DOHH2 (cell line): ENCODE measurements around the gene RAB3C.

ENCODE experiments used
- H3F3A ChIP-seq: fragments of 200-600 bp; sonication (generic), shearing (Covaris generic); 2 replicates; pipeline ENCODE4 v1.6.0; 2016; ENCODE audit warnings: antibody characterized with exemption, mild to moderate bottlenecking; ENCODE audit not compliant: control insufficient read depth, insufficient read depth
- H3K27ac ChIP-seq: fragments of 200-600 bp; sonication (generic); 2 replicates; pipeline ENCODE4 v1.5.1; 2014; ENCODE audit warnings: low read depth, mild to moderate bottlenecking, low read length, moderate library complexity
- H3K27me3 ChIP-seq: fragments of 200-600 bp; sonication (generic); 2 replicates; pipeline ENCODE4 v1.6.1; 2014; ENCODE audit warnings: mild to moderate bottlenecking, low read length, mixed read lengths; ENCODE audit not compliant: control insufficient read depth
- H3K36me3 ChIP-seq: fragments of 200-600 bp; sonication (generic); 2 replicates; pipeline ENCODE4 v1.6.1; 2014; ENCODE audit warnings: mild to moderate bottlenecking, low read length, moderate library complexity, mixed read lengths; ENCODE audit not compliant: control insufficient read depth
- H3K4me1 ChIP-seq: fragments of 200-600 bp; sonication (generic); 2 replicates; pipeline ENCODE4 v1.6.1; 2014; ENCODE audit warnings: mild to moderate bottlenecking, low read length, mixed read lengths; ENCODE audit not compliant: control insufficient read depth
- H3K4me2 ChIP-seq: fragments of 200-600 bp; sonication (generic); 2 replicates; pipeline ENCODE4 v1.6.0; 2014; ENCODE audit warnings: mild to moderate bottlenecking, low read length, moderate library complexity
- H3K4me3 ChIP-seq: fragments of 200-600 bp; sonication (generic); 2 replicates; pipeline ENCODE4 v1.5.1; 2014; ENCODE audit warnings: mild to moderate bottlenecking, low read length, mixed read lengths
- H3K79me2 ChIP-seq: fragments of 200-600 bp; sonication (generic); 2 replicates; pipeline ENCODE4 v1.6.1; 2014; ENCODE audit warnings: mild to moderate bottlenecking, low read length, mixed read lengths; ENCODE audit not compliant: control insufficient read depth
- H3K9me2 ChIP-seq: fragments of 200-600 bp; sonication (generic); replicated peaks from 2 replicates; pipeline ENCODE4 v1.6.1; 2014; ENCODE audit warnings: mild to moderate bottlenecking, low read length, mixed read lengths; ENCODE audit not compliant: control insufficient read depth
- H3K9me3 ChIP-seq: fragments of 200-600 bp; sonication (generic); 2 replicates; pipeline ENCODE4 v1.6.1; 2014; ENCODE audit warnings: antibody characterized with exemption, low read length, mixed read lengths; ENCODE audit not compliant: control insufficient read depth, insufficient read depth
- H4K20me1 ChIP-seq: fragments of 200-600 bp; sonication (generic); 2 replicates; pipeline ENCODE4 v1.6.0; 2014; ENCODE audit warnings: low read depth, mild to moderate bottlenecking, antibody characterized with exemption, low read length, moderate library complexity; ENCODE audit not compliant: control insufficient read depth, insufficient read depth
- EZH2phosphoT487 ChIP-seq: fragments of 200-600 bp; sonication (generic); IDR thresholded peaks from 2 replicates; pipeline ENCODE4 v1.6.1; 2017; ENCODE audit warnings: borderline replicate concordance, mild to moderate bottlenecking, antibody characterized with exemption, low read length, moderate library complexity, mixed read lengths
- TF ChIP-seq, protein P1 (sequence below): fragments of 200-600 bp; sonication (generic); IDR thresholded peaks from one replicate; pipeline ENCODE4 v1.5.1; 2014; ENCODE audit warnings: antibody characterized with exemption, mild to moderate bottlenecking, low read depth, low read length; ENCODE audit not compliant: poor library complexity, severe bottlenecking

The RAB3C gene

DNA sequence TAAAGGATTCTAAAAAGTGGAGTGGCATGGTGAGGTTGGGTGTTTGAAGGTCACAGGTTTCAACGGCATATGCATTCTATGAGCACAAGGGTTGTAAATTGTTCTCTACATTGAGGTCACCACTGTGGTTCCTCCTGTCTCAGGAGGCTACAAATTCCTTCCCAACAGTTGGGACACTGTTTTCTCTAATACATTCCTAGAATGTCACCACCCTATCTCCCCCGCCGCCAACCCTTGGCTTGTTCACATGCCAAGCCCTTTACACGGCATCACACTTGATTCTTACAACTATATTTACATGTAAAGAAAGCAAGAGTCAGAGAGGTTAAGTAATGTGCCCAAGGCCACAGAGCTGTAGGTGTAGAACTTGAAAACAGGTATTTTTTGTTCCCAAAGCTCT lies 315.1 kb downstream of the RAB3C start:
- H3K4me3 ChIP-seq = no peak overlapping the region
- H3K27ac ChIP-seq = no peak overlapping the region
- TF ChIP-seq, protein P1, sequence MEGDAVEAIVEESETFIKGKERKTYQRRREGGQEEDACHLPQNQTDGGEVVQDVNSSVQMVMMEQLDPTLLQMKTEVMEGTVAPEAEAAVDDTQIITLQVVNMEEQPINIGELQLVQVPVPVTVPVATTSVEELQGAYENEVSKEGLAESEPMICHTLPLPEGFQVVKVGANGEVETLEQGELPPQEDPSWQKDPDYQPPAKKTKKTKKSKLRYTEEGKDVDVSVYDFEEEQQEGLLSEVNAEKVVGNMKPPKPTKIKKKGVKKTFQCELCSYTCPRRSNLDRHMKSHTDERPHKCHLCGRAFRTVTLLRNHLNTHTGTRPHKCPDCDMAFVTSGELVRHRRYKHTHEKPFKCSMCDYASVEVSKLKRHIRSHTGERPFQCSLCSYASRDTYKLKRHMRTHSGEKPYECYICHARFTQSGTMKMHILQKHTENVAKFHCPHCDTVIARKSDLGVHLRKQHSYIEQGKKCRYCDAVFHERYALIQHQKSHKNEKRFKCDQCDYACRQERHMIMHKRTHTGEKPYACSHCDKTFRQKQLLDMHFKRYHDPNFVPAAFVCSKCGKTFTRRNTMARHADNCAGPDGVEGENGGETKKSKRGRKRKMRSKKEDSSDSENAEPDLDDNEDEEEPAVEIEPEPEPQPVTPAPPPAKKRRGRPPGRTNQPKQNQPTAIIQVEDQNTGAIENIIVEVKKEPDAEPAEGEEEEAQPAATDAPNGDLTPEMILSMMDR = no peak
- TF ChIP-seq EZH2phosphoT487 = no peak
- no peaks in the 10 kb centered on the region for H3K9me2 ChIP-seq
- no peaks in the 10 kb centered on the region for H3K4me1 ChIP-seq
- no peaks in the 10 kb centered on the region for H3K79me2 ChIP-seq
- no peak overlapping the region for H3K4me2 ChIP-seq
- no peaks in the 10 kb centered on the region for H3K36me3 ChIP-seq
- no peaks in the 10 kb centered on the region for H4K20me1 ChIP-seq
- no peaks in the 10 kb centered on the region for H3F3A ChIP-seq
- no peaks in the 10 kb centered on the region for H3K9me3 ChIP-seq
- H3K27me3 ChIP-seq = peaks cover 12% of the 10 kb centered on the region

DNA sequence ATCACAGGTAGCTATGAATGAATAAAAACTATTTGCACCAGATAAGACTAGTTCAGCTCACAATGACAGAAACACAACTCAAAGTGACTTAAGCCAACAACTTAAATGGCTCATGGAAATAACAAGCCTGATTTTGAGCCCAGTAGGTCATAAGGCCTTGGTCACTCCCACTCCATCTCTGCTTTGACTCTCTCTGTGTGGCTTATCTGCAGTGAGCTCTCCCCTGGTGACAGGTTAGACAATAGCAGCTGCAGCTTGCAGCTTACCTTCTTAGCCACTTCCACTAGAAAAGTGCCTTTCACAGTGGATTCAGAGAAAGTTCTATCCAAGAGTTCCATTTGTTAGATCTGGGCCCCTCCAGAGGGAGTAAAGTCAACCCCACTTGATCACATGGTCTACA lies 315.7 kb downstream of the RAB3C start:
- H3K4me1 ChIP-seq = no peaks in the 10 kb centered on the region
- no peaks in the 10 kb centered on the region for H3K9me3 ChIP-seq
- no peaks in the 10 kb centered on the region for H4K20me1 ChIP-seq
- H3K27ac ChIP-seq = no peak overlapping the region
- H3K27me3 ChIP-seq = peaks cover 12% of the 10 kb centered on the region
- no peaks in the 10 kb centered on the region for H3K79me2 ChIP-seq
- no peak overlapping the region for H3K4me2 ChIP-seq
- no peak for TF ChIP-seq EZH2phosphoT487
- TF ChIP-seq, protein P1 = no peak
- H3K4me3 ChIP-seq = no peak overlapping the region
- no peaks in the 10 kb centered on the region for H3F3A ChIP-seq
- H3K36me3 ChIP-seq = no peaks in the 10 kb centered on the region
- H3K9me2 ChIP-seq = no peaks in the 10 kb centered on the region

DNA sequence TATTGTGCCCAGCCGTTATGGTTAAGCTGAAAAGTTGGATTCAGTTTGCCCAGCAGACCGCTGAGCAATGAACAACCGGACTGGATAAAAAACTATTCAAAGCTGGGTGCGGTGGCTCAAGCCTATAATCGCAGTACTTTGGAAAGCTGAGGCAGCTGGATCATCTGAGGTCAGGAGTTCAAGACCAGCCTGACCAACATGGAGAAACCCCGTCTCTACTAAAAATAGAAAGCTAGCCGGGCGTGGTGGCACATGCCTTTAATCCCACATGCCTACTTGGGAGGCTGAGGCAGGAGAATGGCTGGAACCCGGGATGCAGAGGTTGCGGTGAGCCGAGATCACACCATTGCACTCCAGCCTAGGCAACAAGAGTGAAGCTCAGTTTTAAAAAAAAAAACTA lies 318.4 kb downstream of the RAB3C start:
- Histone ChIP-seq H3F3A (no peaks in the 10 kb centered on the region), H3K36me3 (no peaks in the 10 kb centered on the region), H4K20me1 (no peaks in the 10 kb centered on the region), H3K9me2 (no peaks in the 10 kb centered on the region), H3K79me2 (no peaks in the 10 kb centered on the region), H3K9me3 (no peaks in the 10 kb centered on the region), H3K4me2 (no peak overlapping the region), H3K4me3 (no peak overlapping the region), H3K27ac (no peak overlapping the region), H3K27me3 (peaks cover 12% of the 10 kb centered on the region), H3K4me1 (no peaks in the 10 kb centered on the region)
- no peak for TF ChIP-seq EZH2phosphoT487
- TF ChIP-seq, protein P1 = no peak

DNA sequence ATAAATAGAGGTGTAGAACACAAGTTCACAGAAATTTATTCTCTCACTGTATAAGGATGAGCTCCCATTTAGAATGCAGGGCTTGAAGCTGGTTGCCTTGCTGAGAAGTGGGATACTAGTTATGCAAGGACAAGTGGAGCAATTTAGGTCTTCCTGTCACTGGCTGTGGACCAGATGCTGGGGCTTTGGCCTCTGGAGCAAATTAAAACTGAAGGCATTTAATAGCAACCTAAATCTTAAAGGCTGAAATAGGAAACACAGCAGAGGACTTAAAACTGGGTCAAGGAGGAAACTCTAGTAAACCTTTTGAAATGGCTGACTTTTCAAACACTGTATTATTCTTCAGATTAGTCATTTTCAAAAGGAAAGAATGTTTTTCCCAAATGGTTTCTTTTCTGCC lies 319.4 kb downstream of the RAB3C start:
- no peak overlapping the region for H3K27ac ChIP-seq
- no peak overlapping the region for H3K4me2 ChIP-seq
- no peaks in the 10 kb centered on the region for H3K4me1 ChIP-seq
- no peaks in the 10 kb centered on the region for H3K79me2 ChIP-seq
- H3K9me3 ChIP-seq = no peaks in the 10 kb centered on the region
- no peak overlapping the region for H3K4me3 ChIP-seq
- peaks cover 12% of the 10 kb centered on the region for H3K27me3 ChIP-seq
- H3K36me3 ChIP-seq = no peaks in the 10 kb centered on the region
- H3K9me2 ChIP-seq = no peaks in the 10 kb centered on the region
- no peaks in the 10 kb centered on the region for H3F3A ChIP-seq
- TF ChIP-seq, protein P1 = no peak
- TF ChIP-seq EZH2phosphoT487 = no peak
- H4K20me1 ChIP-seq = no peaks in the 10 kb centered on the region
